Esophagus muscularis mucosa (tissue), 3 donors: ENCODE data around the gene PCDH10.

ENCODE experiments used
- POLR2A ChIP-seq: fragments of 450-650 bp; IDR thresholded peaks from one replicate; pipeline ENCODE4 v1.6.1; 2017; ENCODE audit warnings: antibody characterized with exemption, moderate library complexity, mild to moderate bottlenecking, low read depth
- POLR2AphosphoS5 ChIP-seq, 2 donors: sonication (generic); formaldehyde crosslinking; IDR thresholded peaks; one replicate each; pipeline ENCODE4 v1.6.1; 2017; ENCODE audit warnings: antibody characterized with exemption in 2 of 2
- TF ChIP-seq, protein P1 (sequence below), 3 experiments: fragments of 200-600 bp in 2 of 3; fragments of 450-650 bp in 1 of 3; sonication (generic) in 2 of 3; IDR thresholded peaks; one replicate each; pipeline ENCODE4 v1.5.1; 2017 to 2019; ENCODE audit warnings: antibody characterized with exemption in 3 of 3, mild to moderate bottlenecking in 2 of 3, moderate library complexity in 1 of 3

DNA sequence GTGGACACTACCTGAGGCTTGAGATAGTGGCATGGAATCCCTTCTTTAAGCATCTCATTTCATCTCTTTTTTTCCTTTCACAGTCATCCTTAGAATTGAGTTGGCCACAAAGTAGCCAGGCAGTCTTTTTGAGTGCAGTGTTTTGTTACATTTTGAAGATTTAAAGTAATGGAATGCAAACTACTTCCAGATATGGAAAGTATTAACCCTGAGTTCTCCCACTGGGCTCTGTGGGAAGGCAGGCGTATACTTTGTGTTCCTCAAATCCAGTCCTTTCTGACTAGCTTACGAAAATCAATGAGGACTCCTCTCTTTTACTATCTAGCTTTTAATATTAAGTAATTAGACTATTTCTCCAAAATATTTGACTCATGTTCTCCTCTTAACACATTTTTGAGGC is 29.9 kb downstream of the PCDH10 start:
- TF ChIP-seq POLR2A, result no peak
- TF ChIP-seq, protein P1, sequence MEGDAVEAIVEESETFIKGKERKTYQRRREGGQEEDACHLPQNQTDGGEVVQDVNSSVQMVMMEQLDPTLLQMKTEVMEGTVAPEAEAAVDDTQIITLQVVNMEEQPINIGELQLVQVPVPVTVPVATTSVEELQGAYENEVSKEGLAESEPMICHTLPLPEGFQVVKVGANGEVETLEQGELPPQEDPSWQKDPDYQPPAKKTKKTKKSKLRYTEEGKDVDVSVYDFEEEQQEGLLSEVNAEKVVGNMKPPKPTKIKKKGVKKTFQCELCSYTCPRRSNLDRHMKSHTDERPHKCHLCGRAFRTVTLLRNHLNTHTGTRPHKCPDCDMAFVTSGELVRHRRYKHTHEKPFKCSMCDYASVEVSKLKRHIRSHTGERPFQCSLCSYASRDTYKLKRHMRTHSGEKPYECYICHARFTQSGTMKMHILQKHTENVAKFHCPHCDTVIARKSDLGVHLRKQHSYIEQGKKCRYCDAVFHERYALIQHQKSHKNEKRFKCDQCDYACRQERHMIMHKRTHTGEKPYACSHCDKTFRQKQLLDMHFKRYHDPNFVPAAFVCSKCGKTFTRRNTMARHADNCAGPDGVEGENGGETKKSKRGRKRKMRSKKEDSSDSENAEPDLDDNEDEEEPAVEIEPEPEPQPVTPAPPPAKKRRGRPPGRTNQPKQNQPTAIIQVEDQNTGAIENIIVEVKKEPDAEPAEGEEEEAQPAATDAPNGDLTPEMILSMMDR (IDR thresholded peaks at IDR 0.05), result no peak
- TF ChIP-seq POLR2AphosphoS5 (IDR thresholded peaks at IDR 0.05), result no peak
